ENCODE data around the gene CARS2. TPM values are rescaled to one million over a fixed set of nuclear protein-coding genes. Genes with fewer than 3 reads are reported as not detected.

The CARS2 gene
- total RNA-seq, 4 donors from 2014 or later, result 49.0 to 78.1 (median 68.4) TPM

GRCh38 chr13:110629735-110630134 lies 76.2 kb downstream of the CARS2 start:
- Histone ChIP-seq H3K4me3 (replicated peaks in 1 of 3) (no peak overlapping the region), H3K27ac (no peak overlapping the region), H3K27me3 (no peaks in the 10 kb centered on the region), H3K4me1 (no peaks in the 10 kb centered on the region), H3K36me3 (peaks cover 12% of the 10 kb centered on the region in 2 donors), H3K9me3 (no peaks in the 10 kb centered on the region)
- intact Hi-C loops (cut with DNase I), result no loop called here
- 54 to 68% methylated on average over 7 of the region's 7 CpGs for WGBS, 2 donors
- TF ChIP-seq CTCF (IDR thresholded peaks at IDR 0.05) (no peak), POLR2A (IDR thresholded peaks at IDR 0.05) (no peak)
- DNase-seq, result no peak

GRCh38 chr13:110628952-110629701 lies 76.8 kb downstream of the CARS2 start:
- H3K9me3 ChIP-seq, result no peaks in the 10 kb centered on the region
- no peaks in the 10 kb centered on the region for H3K4me1 ChIP-seq
- H3K27ac ChIP-seq, result no peak overlapping the region
- DNase-seq, result no peak
- no peak for TF ChIP-seq CTCF (IDR thresholded peaks at IDR 0.05)
- TF ChIP-seq POLR2A (IDR thresholded peaks at IDR 0.05), result no peak
- H3K27me3 ChIP-seq, result no peaks in the 10 kb centered on the region
- peaks cover 9 to 11% of the 10 kb centered on the region in 2 donors for H3K36me3 ChIP-seq
- H3K4me3 ChIP-seq (replicated peaks in 1 of 3), result no peak overlapping the region
- 87% methylated on average over 19 of the region's 19 CpGs for WGBS, 2 donors
- intact Hi-C loops (cut with DNase I), result no loop called here

- Histone ChIP-seq H3K27me3 (no peaks in the 10 kb centered on the region), H3K9me3 (no peaks in the 10 kb centered on the region), H3K36me3 (peaks cover 9 to 14% of the 10 kb centered on the region in 2 donors), H3K27ac (no peak overlapping the region), H3K4me3 (replicated peaks in 1 of 3) (no peak overlapping the region), H3K4me1 (no peaks in the 10 kb centered on the region)
- TF ChIP-seq CTCF (IDR thresholded peaks at IDR 0.05), result no peak
- no peak for DNase-seq
- intact Hi-C loops (cut with DNase I), result no loop called here
- WGBS, 2 donors, result 94 to 97% methylated on average over 13 of the region's 13 CpGs
Measured at GRCh38 chr13:110628477-110628793, 77.5 kb downstream of the CARS2 start.

- no peaks in the 10 kb centered on the region for H3K27me3 ChIP-seq
- no peaks in the 10 kb centered on the region for H3K4me1 ChIP-seq
- H3K27ac ChIP-seq, result no peak overlapping the region
- H3K9me3 ChIP-seq, result no peaks in the 10 kb centered on the region
- no peak for DNase-seq
- H3K36me3 ChIP-seq, result peaks cover 9 to 19% of the 10 kb centered on the region in 2 donors
- TF ChIP-seq CTCF (IDR thresholded peaks at IDR 0.05), result no peak
- TF ChIP-seq POLR2A (IDR thresholded peaks at IDR 0.05), result no peak
- H3K4me3 ChIP-seq (replicated peaks in 1 of 3), result no peak overlapping the region
- intact Hi-C loops (cut with DNase I), result no loop called here
- 88 to 92% methylated on average over 12 of the region's 12 CpGs for WGBS, 2 donors
Measured at GRCh38 chr13:110627761-110628476, 78.0 kb downstream of the CARS2 start.

- intact Hi-C loops (cut with DNase I), result no loop called here
- Histone ChIP-seq H3K27ac (no peak overlapping the region), H3K4me1 (no peaks in the 10 kb centered on the region), H3K4me3 (replicated peaks in 1 of 3) (no peak overlapping the region), H3K9me3 (no peaks in the 10 kb centered on the region), H3K36me3 (peaks cover 9 to 22% of the 10 kb centered on the region in 2 donors), H3K27me3 (no peaks in the 10 kb centered on the region)
- TF ChIP-seq POLR2A (IDR thresholded peaks at IDR 0.05), result no peak
- TF ChIP-seq CTCF (IDR thresholded peaks at IDR 0.05), result no peak
- no peak for DNase-seq
- WGBS, 2 donors, result 95 to 96% methylated on average over 8 of the region's 8 CpGs
Measured at GRCh38 chr13:110627351-110627750, 78.6 kb downstream of the CARS2 start.
